GM20000 (cell line): Measurements from ENCODE around the gene LRRTM3.

Experiments
- DNase-seq: peaks from one replicate; pipeline ENCODE4 v3.0.0; 2012; ENCODE audit warnings: low spot score
- TF ChIP-seq, protein P1 (sequence below): IDR thresholded peaks from 2 replicates; pipeline ENCODE4 v1.5.1; 2012; ENCODE audit warnings: mild to moderate bottlenecking, control low read depth; ENCODE audit errors: extremely low read depth, missing control alignments

LRRTM3 gene

DNA sequence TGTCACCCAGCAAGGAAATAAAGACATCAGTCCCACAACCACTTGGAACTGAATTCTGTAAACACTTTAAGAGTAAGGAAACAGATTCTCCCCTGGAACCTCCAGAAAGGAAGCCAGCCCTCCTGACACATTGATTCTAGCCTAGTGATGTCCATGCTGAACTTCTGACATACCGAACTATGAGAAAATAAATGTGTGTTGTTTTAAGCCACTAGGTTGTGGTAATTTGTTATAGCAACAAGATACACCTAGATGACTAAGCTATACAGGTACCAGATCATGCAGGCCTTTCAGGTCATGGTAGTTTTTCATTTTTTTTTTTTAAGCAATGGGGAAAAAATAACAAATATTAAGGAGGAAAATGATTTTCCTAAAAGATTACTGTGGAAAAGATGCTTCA is 37.6 kb upstream of the LRRTM3 start:
- no peak for DNase-seq

DNA sequence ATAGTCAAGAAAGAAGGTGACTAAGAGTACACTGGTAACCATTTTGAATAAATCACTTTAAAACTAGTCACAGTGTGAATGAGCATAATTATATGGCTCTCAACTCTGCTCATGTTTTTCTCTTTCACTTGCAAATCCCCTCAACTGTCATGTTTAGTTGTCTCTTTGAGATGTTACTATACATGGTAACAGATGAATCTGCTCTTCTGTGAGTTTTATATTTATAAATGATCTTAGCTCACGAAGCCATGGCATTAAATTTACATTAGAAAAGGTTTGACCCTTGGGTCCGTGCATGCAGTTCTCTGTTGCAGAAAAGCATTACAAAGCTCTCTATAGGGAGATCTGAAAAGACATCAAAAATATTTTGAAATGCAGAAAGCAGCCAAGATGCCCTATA is 33.0 kb upstream of the LRRTM3 start:
- TF ChIP-seq, protein P1, sequence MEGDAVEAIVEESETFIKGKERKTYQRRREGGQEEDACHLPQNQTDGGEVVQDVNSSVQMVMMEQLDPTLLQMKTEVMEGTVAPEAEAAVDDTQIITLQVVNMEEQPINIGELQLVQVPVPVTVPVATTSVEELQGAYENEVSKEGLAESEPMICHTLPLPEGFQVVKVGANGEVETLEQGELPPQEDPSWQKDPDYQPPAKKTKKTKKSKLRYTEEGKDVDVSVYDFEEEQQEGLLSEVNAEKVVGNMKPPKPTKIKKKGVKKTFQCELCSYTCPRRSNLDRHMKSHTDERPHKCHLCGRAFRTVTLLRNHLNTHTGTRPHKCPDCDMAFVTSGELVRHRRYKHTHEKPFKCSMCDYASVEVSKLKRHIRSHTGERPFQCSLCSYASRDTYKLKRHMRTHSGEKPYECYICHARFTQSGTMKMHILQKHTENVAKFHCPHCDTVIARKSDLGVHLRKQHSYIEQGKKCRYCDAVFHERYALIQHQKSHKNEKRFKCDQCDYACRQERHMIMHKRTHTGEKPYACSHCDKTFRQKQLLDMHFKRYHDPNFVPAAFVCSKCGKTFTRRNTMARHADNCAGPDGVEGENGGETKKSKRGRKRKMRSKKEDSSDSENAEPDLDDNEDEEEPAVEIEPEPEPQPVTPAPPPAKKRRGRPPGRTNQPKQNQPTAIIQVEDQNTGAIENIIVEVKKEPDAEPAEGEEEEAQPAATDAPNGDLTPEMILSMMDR: no peak
- no peak for DNase-seq

More for the DNA sequence above, 37.6 kb upstream of the LRRTM3 start:
- TF ChIP-seq, protein P1: no peak

DNA sequence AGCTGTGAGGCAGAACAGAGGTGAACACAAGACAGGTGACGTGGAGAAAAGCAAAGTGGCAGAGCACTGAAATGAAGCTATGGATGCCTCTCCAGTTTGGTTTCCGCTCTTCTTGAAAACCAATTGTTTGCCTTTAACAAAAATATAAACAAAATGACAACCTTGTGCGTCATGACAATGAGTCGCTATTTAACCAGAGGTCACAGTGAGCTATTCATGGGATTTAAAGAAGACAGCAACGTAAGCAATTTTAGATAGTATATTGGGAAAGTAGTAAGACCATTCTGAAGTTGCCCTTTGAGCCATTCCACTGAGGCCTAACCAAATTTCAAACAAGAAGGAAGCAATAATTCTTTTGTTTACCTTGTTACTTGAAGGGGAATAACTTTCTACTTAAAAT is 15.2 kb upstream of the LRRTM3 start:
- no peak for DNase-seq
- TF ChIP-seq, protein P1: no peak

DNA sequence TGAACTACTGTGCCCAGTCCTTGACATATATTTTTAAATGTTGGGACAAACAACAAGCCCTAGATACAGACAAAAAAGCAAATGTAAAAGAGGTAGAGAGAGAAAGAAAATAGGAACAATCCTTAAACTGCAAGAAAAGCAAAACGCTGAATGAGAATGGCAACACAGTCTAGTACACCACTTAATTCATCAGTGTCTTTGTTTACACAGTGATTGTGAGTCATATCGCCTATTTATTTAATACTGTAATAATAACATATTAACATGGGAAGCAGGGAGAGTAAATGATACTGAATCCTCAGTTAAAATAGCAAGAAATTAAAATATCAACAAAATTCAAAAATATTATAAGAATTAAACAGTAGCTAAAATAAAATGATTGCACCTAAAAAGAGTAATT is 9.8 kb upstream of the LRRTM3 start:
- TF ChIP-seq, protein P1: no peak
- DNase-seq: no peak

DNA sequence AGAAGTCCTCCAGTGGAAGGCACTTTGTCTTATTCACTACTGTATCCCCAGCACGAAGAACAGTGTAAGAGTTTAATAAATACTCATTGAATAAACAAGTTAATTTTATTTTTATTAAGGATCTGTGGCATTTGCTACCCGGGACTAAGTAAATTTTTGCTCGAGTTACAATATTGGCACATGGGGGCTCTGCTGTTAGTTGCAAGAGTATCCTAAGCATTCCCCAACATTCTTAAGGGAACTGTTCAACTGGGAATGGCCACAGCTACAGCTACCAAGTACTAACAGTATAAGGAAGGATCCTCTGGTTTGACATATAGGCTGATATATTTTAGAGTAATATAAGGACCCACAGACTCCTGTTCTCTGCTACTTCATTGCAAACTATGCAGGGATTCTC is 8.7 kb upstream of the LRRTM3 start:
- no peak for DNase-seq
- TF ChIP-seq, protein P1: no peak

DNA sequence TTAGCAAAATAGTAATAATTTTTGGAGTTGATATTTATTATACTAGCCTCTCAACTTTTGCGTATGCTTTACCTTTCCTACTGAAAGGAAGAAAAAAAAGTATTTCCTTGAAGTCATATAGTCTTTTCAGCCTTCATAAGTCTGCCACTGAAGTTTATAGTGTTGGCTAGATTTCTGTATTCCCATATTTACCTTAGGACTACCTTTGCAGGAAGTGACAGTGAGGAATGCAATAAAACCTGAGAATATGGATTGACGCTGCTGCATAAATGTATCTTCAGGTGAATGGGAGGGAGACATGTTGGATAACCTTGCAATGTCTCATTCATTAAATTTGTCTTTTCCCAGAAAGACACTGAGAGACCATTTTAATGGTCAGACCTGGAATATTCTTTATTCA is 6.6 kb upstream of the LRRTM3 start:
- DNase-seq: no peak
- TF ChIP-seq, protein P1: no peak

DNA sequence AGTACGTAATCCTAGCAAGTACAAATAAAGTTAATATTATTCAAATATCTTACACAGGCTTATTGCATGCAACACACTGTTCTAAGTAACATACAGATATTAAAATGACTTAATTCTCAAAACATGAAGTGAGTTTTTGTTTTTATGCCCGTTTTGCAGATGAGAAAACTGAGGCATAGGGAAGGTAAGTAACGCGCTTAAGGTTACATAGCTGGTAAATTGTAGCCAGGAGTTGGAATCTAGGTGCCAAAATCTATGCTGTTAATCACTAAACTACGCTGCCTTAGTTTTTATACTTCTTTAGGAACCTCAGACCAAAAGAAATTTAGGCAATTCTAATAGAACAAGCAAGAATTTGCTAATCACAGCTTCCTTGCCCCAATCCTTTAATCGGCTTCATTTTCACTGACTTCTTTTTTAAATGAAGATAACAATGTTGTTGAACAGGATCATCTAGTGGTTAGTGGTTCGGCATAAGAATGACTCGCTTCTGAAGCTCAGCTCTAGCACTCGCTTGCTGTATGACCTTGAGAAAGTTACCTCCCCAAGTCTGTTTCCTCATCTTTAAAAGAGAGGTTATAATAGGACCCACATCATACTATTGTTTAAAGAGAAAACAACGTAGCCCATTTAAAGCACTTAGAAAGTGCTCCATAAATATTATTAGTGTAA is 1.0 kb upstream of the LRRTM3 start:
- DNase-seq: no peak
- TF ChIP-seq, protein P1: no peak
